ENCODE measurements around the gene DAB1. TPM values are rescaled to one million over a fixed set of nuclear protein-coding genes. Genes with fewer than 3 reads are reported as not detected.

DAB1 gene
- total RNA-seq, 1 donor from 2014 or later: 4.8 TPM

- no peak for DNase-seq (ENCODE audit: low spot score)
These were observed 469.2 kb downstream of the DAB1 start for GRCh38 chr1:56954664-56955063.

- no peak for DNase-seq (ENCODE audit: low spot score)
These were observed 470.5 kb downstream of the DAB1 start for GRCh38 chr1:56953386-56953785.

GRCh38 chr1:56952501-56952900 is 471.4 kb downstream of the DAB1 start:
- DNase-seq (ENCODE audit: low spot score): no peak

- DNase-seq (ENCODE audit: low spot score): peak; percentile 70
These were observed 475.3 kb downstream of the DAB1 start for GRCh38 chr1:56948403-56949023.

All from umbilical cord (tissue), 2 donors.